ENCODE results near the gene MOCS1.
"Not testable (repeated sequence)": the region's sequence is repeated elsewhere in the genome, so short reads cannot be mapped to it uniquely, and the experiment has no call there.

MOCS1 gene

DNA sequence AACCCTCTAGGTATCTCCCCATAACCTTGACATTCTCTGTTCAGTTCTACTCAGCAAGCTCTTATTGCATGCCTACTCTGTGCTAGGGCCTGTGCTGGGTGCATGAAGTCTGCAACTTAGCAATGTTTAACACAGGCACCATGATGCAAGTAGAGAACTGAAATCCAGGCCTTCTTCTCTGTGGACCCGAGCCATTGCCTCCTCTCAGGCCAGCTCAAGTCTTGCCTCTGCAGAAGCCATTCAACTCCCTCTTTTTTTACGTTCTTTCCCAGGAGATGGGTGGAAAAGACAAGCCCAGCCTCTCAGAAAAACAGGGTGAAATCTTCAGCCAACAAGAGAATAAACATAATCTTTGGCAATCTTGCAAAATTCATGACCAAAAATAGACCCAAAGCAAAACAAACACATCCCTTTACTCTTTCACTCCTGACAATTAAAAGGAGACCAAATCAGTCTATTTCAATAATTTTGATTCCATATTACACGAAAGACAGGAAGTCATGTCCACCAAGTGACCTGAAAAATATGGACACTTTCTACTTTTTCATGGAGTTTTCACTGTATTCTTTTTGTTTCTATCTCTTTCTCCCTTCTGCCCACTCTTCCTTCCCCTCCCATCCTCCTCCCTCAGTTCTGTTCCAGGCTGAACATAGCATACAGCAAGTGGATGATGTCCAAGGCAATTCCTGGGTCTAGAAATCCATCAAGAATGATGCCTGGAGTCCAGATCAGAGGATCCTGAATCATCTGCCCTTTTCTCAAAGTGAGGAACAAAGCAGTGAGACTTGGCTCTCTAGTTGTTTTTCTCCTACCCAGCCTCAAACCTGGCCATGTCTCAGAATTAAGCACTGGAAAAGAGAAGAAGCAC lies 45.4 kb upstream of the MOCS1 start:
- Histone ChIP-seq H3K27ac (no peak overlapping the region), H3K4me3 (ENCODE audit: low read depth in 1 of 2, low read length in 1 of 2) (no peak overlapping the region), H3K4me1 (ENCODE audit: control insufficient read depth in 1 of 2, insufficient read depth in 1 of 2, low read depth in 1 of 2, low read length in 1 of 2) (no peaks in the 10 kb centered on the region), H3K36me3 (no peaks in the 10 kb centered on the region), H3K27me3 (no peaks in the 10 kb centered on the region), H3K9me3 (no peaks in the 10 kb centered on the region)
- TF ChIP-seq, protein P1, sequence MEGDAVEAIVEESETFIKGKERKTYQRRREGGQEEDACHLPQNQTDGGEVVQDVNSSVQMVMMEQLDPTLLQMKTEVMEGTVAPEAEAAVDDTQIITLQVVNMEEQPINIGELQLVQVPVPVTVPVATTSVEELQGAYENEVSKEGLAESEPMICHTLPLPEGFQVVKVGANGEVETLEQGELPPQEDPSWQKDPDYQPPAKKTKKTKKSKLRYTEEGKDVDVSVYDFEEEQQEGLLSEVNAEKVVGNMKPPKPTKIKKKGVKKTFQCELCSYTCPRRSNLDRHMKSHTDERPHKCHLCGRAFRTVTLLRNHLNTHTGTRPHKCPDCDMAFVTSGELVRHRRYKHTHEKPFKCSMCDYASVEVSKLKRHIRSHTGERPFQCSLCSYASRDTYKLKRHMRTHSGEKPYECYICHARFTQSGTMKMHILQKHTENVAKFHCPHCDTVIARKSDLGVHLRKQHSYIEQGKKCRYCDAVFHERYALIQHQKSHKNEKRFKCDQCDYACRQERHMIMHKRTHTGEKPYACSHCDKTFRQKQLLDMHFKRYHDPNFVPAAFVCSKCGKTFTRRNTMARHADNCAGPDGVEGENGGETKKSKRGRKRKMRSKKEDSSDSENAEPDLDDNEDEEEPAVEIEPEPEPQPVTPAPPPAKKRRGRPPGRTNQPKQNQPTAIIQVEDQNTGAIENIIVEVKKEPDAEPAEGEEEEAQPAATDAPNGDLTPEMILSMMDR (IDR thresholded peaks at IDR 0.05): no peak

GRCh38 chr6:39978240-39978639 lies 44.0 kb upstream of the MOCS1 start:
- Histone ChIP-seq H3K36me3 (no peaks in the 10 kb centered on the region), H3K9me3 (no peaks in the 10 kb centered on the region)

DNA sequence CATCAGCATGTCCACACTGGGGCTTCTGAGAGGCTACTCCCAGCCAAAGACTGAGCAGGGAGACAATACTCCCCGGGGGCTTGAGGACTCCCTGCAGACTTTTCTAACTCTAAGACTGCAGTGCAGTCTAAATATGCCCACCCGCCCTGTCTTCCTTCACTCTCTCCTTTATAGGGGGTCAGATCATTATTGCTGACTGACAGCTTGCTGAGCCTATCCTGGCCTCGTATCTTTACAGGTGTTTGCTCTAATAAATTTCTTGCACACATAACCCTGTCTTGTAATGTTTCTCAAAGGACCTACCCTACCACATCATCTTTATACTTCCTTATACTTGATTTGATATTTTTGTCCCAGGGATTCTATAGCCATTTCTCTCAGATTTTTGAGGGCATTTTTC lies 39.4 kb upstream of the MOCS1 start:
- H3K4me1 ChIP-seq (ENCODE audit: control insufficient read depth in 1 of 2, insufficient read depth in 1 of 2, low read depth in 1 of 2, low read length in 1 of 2): no peaks in the 10 kb centered on the region
- H3K4me3 ChIP-seq (ENCODE audit: low read depth in 1 of 2, low read length in 1 of 2): no peak overlapping the region
- H3K9me3 ChIP-seq: no peaks in the 10 kb centered on the region
- no peaks in the 10 kb centered on the region for H3K36me3 ChIP-seq
- no peaks in the 10 kb centered on the region for H3K27me3 ChIP-seq
- no peak overlapping the region for H3K27ac ChIP-seq
- TF ChIP-seq, protein P1 (IDR thresholded peaks at IDR 0.05): no peak

More at GRCh38 chr6:39978240-39978639, 44.0 kb upstream of the MOCS1 start:
- H3K4me3 ChIP-seq (ENCODE audit: low read depth in 1 of 2, low read length in 1 of 2): no peak overlapping the region
- TF ChIP-seq, protein P1 (IDR thresholded peaks at IDR 0.05): no peak
- no peaks in the 10 kb centered on the region for H3K27me3 ChIP-seq
- no peaks in the 10 kb centered on the region for H3K4me1 ChIP-seq (ENCODE audit: control insufficient read depth in 1 of 2, insufficient read depth in 1 of 2, low read depth in 1 of 2, low read length in 1 of 2)
- no peak overlapping the region for H3K27ac ChIP-seq

GRCh38 chr6:39972717-39973116 lies 38.5 kb upstream of the MOCS1 start:
- not testable (repeated sequence) for H3K4me1 ChIP-seq (ENCODE audit: control insufficient read depth in 1 of 2, insufficient read depth in 1 of 2, low read depth in 1 of 2, low read length in 1 of 2); H3K9me3 ChIP-seq; H3K27me3 ChIP-seq; H3K27ac ChIP-seq; H3K4me3 ChIP-seq (ENCODE audit: low read depth in 1 of 2, low read length in 1 of 2); H3K36me3 ChIP-seq

- H3K27ac ChIP-seq; H3K36me3 ChIP-seq; H3K4me1 ChIP-seq (ENCODE audit: control insufficient read depth in 1 of 2, insufficient read depth in 1 of 2, low read depth in 1 of 2, low read length in 1 of 2); H3K27me3 ChIP-seq; H3K9me3 ChIP-seq; H3K4me3 ChIP-seq (ENCODE audit: low read depth in 1 of 2, low read length in 1 of 2): not testable (repeated sequence)
These were observed 36.9 kb upstream of the MOCS1 start for GRCh38 chr6:39971131-39971530.

GRCh38 chr6:39965751-39966150 lies 31.5 kb upstream of the MOCS1 start:
- Histone ChIP-seq H3K9me3 (no peaks in the 10 kb centered on the region), H3K4me1 (ENCODE audit: control insufficient read depth in 1 of 2, insufficient read depth in 1 of 2, low read depth in 1 of 2, low read length in 1 of 2) (no peaks in the 10 kb centered on the region), H3K27ac (no peak overlapping the region), H3K36me3 (no peaks in the 10 kb centered on the region), H3K27me3 (peaks cover 30% of the 10 kb centered on the region), H3K4me3 (ENCODE audit: low read depth in 1 of 2, low read length in 1 of 2) (no peak overlapping the region)
- TF ChIP-seq, protein P1 (IDR thresholded peaks at IDR 0.05): no peak

Data from neutrophil (primary cell).